ENCODE measurements around the gene SMYD5. TPM values are rescaled to one million over a fixed set of nuclear protein-coding genes. Genes with fewer than 3 reads are reported as not detected.

SMYD5 gene
- total RNA-seq, 1 experiment from 2014 or later: 28.5 TPM

DNA sequence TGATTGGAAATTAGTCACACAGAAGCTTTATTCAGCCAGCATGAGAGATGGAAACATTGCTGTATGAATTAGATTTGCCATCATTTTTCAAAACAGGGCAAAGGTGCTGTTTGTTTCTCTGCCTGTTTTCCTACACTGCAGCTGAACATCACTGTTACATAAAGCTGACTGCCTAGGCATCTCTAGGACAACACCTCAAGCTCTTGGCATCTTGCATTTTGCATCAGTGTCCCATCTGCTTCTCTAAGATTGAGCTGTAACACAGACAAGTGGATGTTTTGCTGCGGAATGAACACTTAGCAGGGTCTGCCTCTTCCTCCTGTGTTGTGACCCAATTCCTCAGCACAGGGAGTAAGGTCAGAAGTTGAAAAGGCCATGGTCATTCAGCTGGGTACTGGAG is 24.9 kb downstream of the SMYD5 start:
- DNase-seq (ENCODE audit: low read depth): no peak

DNA sequence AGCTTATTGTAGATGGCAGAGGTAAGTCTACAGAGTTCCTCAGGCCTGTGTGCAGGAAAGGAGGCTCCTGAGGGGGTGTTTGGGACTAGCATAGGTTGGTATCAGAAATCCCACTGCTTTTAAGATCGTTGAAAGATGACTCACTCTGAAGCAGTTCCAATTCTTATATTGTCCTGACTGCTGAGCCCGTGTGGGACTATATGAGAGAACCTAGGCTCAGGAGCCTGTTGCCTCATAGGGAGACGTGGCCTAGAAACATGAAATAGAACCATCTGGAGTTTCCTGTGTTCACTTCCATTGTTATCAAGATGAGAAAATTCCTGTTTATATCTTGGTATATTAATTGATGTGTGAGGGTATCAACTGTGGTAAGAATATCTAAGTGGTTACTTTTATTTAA is 25.7 kb downstream of the SMYD5 start:
- peak; percentile 18 for DNase-seq (ENCODE audit: low read depth)

DNA sequence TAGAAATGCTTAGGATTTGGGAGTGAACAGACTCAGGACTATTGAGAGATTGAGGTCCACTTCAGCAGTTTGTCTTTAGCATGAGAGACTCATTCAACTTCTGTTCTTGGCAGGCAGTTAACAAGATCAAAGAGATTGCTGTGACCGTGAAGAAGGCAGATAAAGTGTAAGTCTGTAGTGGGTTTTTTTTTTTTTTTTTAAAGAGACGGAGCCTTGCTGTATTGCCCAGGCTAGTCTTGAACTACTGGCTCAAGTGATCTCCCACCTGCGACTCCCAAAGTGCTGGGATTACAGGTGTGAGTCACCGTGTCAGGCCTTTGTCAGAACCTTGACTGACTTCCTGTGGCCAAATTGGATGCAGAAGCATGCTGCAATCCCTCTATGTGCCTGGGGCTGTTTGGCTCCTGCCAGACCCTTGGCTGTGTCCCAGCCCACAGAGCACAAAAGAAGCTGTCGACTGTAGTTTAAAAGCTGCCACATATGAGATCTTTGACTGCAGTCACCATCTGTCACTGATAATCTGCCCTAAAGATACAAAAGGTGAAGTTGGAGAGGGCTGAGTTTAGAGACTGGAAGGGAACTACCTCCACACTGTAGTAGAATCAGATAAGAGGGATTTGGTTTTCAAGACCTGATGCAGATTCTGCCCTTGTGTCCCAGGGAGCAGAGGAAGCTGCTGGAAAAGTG is 30.0 kb downstream of the SMYD5 start:
- DNase-seq (ENCODE audit: low read depth): no peak

DNA sequence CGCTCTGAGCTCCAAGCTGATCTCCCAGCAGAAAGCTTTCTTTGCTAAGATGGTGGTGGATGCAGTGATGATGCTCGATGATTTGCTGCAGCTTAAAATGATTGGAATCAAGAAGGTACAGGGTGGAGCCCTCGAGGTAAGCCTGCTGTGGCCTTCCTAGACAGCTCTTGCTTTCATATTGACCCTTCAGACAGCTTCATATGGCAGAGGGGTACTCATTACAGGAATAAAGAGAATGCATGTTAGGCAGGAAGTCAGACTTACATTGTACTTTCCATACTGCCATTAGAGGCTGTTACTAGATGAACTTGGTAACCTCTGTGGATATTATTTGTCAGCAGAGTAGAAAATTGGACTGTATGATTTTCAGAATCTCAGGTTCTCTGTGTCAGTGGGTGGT is 30.5 kb downstream of the SMYD5 start:
- DNase-seq (ENCODE audit: low read depth): no peak

DNA sequence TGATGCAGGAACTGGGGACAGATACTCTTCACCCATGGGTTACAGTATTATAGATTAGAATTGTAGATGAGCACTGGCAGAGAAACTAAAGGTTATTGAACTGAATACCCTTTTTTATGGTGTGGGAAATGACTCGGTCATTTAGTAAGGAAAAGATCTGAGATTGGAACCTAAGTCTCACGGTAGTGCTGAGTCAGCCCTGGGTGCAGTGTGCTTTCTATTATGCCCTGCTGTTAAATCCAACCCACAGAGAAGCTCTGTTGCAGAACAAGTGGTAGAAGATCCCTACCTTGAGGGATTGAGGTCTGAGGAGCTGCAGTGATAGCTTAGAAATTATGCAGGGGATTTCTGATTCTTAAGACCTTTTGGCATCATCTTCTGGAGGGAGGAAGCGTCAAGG is 32.8 kb downstream of the SMYD5 start:
- DNase-seq (ENCODE audit: low read depth): no peak

DNA sequence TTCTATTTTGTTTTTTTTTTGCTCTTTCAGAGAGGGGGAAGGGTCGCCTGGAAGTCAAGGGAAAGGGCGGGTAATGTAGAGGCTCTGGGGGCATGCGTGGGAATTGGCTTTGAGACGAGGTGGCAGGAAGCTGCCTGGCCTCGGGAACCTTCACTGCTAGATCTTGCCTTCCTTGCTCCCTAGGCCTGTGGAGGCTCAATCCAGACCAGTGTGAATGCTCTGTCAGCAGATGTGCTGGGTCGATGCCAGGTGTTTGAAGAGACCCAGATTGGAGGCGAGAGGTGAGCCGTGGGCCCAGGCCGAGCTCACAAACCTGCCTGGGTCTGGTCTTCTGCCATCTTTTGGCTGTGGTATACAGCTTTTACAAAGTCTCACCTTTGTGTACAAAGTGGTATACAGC is 35.6 kb downstream of the SMYD5 start:
- no peak for DNase-seq (ENCODE audit: low read depth)

DNA sequence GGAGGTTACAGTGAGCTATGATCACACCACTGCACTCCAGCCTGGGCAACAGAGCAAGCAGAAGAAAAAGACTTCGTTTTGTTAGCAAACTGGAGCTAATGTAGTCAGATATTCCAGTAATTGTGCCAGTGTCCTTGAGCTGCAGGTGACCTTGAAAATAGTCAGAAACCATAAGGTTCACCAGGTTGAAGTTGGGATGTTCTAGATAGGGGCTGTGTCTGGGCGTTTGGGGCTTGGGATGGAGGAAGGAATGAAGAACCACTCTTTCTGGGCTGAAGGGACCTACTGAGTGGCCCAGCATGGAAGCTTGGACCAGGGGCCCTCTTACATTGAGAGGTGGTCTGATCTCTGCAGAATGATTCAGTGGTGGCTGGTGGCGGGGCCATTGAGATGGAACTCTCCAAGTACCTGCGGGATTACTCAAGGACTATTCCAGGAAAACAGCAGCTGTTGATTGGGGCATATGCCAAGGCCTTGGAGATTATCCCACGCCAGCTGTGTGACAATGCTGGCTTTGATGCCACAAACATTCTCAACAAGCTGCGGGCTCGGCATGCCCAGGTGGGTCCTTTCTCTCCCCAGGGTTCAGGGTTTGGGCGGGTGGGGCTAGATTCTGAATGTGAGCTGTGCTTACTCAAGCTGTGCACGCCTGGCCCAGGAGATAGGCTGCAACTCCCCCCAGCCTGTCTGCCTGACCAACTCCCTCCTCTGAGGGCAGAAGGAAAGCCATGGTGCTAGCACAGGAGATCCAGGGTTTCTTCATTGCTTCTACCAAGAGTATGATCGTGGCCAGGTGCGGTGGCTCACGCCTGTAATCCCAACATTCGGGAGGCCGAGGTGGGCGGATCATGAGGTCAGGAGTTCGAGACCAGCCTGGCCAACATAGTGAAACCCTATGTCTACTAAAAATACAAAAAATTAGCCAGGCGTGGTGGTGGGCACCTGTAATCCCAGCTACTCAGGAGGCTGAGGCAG is 37.1 kb downstream of the SMYD5 start:
- DNase-seq (ENCODE audit: low read depth): peak; percentile 24

DNA sequence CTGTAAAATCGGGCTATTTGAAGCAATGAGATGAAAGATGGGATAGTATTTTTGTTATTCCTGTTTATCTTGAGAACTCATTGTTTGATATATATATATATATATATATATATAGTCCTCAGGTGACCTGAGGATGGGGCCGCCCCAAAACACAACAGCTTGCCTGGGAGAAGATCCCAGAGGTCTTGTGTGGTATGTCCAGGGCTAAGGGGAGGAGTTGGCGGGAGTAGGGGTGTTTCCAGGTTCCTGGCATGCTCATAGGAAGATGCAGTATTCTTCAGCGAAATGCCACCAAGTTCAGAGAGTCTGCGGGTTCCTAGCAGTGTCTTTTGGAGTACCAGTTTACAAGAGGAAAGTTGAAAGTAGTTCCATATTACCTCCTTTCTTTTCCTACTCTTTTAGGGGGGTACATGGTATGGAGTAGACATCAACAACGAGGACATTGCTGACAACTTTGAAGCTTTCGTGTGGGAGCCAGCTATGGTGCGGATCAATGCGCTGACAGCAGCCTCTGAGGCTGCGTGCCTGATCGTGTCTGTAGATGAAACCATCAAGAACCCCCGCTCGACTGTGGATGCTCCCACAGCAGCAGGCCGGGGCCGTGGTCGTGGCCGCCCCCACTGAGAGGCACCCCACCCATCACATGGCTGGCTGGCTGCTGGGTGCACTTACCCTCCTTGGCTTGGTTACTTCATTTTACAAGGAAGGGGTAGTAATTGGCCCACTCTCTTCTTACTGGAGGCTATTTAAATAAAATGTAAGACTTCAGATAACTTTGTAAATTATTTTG is 38.4 kb downstream of the SMYD5 start:
- no peak for DNase-seq (ENCODE audit: low read depth)

DNA sequence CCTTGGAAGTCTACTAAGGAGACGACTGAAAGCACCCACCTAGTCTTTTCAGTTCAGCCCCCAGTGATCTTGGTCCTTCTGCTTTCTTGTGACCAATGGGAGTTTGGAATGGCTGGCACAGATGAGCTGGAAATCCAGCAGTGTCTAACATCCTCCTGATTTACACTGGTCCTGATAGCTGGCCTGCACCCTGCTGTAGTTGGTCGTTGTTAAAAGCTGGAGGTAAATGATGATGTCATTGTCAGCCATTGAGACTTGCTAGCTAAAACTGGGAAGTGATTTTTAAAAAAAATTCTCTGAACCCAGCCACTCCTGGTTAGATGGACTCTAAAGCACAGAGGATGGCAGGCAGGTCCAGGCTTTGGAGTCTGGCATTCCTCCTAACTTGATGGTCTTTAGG is 39.4 kb downstream of the SMYD5 start:
- DNase-seq (ENCODE audit: low read depth): no peak

DNA sequence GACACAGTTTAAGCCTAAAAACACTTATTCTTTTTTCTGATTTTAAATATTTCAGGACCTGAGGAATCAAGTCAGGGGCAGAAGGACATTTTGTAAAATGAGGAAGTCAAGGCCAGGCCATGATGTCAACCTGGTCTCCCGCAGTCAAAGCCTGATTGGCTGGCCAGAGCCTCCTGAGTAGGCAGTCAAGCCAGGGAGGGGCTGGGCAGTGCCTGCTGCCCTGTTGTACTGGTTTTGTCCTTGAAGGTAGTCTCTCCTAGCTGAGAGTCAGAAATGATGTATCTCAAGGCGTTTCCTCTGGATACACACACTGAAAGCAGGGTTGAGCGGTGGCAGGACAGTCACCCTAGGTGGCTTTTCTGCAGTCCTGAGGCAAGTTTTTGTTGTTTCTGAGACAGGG is 39.9 kb downstream of the SMYD5 start:
- DNase-seq (ENCODE audit: low read depth): no peak

DNA sequence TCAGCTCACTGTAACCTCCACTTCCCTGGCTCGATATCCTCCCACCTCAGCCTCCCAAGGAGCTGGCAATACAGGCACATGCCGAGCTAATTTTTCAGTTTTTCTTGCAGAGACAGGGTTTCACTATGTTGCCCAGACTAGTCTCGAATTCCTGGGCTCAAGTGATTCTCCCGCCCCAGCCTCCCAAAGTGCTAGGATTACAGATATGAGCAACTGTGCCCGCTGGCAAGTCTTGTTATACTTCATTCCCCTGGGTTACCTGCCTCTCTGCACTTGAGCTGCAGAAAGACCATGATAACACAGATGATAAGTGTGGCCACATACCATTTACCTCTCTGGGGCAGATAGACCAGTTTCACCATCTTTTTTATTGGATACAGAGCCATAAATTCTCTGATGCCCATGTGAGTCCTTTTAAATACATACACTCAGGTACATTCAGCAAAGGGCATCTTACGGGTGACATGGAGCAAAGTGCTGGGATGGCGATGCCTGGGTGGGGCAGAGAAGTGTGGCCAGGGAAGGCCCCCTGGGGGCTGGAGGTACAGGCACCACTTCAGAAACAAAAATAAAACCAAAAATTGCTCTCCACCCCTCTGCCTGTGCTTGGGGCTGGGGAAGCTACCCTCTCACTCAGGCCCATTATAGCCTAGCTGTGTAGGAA is 40.4 kb downstream of the SMYD5 start:
- DNase-seq (ENCODE audit: low read depth): no peak

DNA sequence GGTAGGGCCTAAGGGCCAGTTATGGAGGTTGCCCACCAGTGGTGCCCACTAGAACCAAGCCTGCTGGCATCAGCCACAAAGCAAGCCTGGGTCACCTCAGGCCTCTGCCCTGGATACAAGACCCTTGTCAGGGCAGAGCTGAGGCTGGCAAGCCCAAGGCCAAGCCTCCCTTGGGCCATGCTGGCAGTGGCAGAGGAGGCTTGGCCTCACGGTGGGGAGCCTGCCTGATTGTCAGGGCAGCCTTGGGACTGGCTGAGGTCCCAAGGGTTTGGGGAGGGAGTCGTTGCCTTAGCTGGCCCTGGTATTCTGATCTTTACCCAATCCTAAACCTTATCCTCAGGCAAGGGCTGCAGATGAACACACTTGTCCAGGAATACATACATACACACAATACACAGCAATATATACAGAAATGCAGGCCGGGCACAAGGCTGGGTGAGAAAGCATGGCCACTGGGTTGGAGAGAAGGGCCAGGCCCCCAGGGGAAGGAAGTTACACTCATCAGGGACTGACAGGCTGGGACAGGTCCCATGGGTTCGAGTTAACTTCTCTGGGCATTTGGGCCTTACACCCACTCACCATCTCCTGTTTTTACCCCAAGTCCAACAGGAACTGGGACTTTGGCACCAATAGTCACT is 41.1 kb downstream of the SMYD5 start:
- no peak for DNase-seq (ENCODE audit: low read depth)

DNA sequence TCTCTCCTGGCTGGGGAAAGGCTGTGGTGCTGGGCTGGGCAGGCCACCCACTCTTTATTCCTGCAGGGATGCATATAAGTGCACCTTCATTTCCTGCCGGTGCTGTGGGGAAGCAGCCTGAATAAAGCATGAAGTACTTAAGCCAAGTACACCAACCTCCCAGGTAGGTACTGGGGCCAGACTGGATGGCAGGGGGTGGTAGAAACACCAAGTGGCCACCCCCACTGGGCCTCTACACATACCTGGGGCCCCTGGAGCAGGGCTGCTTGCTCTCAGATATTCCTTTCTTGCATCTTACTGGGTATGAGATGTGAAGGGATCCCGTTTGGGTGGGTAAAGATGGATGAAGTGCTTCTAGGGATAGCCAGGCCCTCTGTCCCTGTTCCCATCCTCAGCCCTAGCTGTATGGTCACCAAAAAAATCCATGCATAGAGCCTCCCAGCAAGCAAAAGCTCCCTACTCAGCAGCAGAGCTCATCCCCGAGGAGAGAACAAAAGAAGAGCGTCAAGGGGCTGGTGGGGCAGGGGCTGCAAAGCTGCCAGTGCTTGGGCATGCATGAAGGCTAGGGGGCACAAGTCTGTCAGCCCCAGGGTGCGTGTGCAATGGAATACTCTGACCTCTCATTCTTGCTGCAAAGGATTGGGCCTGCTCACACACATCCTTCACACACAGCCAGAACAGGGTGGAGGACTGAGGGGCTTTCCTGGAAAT is 42.0 kb downstream of the SMYD5 start:
- DNase-seq (ENCODE audit: low read depth): no peak

DNA sequence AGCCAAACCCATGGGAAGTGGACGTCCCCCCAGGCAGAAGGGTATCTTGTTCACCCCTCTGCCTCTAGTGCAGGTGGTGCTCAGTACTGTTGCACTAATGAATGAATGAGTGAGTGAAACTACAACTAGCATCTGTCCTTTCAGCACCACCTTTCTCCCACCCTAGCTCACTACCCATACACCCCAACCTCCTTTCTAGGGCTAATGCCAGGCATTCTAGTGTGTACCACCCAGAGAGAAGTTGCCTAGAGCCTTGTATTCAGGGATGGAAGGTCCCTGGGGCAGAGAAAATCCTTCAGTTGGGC is 42.5 kb downstream of the SMYD5 start:
- no peak for DNase-seq (ENCODE audit: low read depth)

DNA sequence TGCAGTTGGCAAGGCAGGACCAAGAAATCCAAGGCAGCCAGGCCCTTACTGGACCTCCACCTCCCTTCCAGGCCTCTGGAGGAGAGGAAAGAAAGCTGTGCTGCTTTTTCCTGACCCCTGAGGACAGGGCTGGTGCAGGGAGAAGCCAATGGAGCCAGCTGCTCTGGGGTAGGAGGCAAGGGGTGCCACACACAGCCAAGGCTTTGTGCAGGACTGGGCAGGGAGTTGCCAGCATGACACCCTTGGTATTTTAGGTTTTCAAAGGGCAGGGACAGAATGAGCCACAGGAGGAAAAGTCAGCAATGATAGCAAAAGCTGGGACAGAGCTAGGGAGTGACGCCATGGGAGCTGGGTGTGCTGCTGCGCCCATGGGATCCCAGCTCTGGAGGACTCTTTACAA is 43.0 kb downstream of the SMYD5 start:
- DNase-seq (ENCODE audit: low read depth): no peak

DNA sequence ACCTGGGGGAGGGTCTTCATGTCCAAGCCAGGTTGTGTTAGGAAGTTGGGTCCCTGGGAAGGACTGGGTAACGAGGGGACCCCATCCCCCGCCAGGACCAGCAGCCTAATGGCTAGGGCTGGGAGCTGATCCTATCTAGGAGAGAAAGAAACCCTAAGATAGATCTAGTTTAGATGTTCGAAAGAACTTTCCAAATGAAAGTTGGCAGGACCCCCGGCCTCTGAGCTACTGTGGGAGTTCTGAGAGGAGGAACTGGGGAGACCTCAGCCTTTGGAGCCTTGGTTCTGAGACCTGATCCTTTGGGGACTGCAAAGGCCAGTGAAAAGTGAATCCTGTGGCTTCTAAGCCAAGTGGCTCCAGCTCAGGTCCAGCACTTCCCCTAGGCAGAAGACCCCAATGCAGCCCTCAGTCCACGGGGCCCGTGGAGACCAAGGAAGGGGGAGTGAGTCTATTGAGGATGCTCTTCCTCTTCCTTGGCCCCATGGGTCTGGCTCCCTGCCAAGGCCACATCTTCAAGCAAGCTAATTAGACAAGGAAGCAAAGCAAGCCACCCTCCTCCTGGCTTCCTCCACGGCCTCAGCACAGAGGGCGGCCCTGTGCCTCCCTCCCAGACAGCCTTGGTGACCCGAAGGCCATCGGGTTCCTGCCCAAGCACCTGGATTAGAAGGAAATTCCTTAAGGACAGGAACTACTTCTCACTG is 43.5 kb downstream of the SMYD5 start:
- no peak for DNase-seq (ENCODE audit: low read depth)

DNA sequence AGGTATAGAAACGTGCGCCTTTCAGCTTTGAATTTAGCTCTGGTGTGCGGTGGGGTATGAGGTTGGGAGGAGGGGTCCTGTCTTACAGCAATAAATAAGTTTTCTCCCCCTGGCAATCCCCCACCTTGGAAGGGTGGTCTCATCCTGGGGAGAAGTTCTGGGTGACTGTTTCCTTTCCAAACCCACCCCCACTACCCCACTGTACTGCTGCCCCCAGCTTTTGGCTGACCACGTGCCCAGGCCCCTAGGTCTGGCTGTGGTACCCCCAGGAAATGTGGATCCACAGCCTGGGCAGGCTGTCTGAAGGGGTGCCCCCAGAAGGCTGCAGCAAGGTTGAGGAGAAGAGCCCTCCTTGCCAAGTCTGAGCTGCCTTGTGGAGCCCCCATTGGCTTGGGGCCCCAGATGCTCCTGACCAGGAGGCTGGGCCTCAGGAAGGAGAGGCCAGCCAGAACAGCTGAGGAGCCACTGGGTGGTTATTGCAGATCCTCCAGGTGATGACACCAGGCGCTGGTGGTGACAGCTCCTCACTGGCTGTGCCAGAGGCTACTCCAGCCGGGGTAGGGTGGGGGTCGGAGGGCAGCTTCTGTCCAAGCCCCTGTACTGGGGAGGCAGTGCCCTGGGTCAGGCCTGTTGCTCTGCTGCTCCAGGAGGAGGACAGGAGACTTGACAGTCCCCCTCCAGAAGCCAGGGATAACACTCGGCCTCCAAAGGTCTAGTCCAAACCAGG is 44.3 kb downstream of the SMYD5 start:
- no peak for DNase-seq (ENCODE audit: low read depth)

DNA sequence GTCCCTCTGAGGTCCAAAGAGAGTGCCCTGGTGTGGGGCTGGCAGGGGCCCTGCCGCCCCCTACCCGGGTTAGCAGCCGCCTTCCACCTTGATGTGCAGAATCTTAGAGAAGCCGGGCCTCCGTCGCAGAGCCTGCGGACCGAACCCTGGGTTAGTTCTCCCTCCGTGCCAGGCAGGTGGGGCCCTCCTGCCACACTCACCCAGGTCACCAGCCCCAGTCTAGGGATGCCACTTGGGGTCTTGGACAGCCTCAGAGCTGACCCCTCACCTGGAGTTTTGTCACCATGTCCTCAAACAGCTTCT is 44.8 kb downstream of the SMYD5 start:
- DNase-seq (ENCODE audit: low read depth): no peak

DNA sequence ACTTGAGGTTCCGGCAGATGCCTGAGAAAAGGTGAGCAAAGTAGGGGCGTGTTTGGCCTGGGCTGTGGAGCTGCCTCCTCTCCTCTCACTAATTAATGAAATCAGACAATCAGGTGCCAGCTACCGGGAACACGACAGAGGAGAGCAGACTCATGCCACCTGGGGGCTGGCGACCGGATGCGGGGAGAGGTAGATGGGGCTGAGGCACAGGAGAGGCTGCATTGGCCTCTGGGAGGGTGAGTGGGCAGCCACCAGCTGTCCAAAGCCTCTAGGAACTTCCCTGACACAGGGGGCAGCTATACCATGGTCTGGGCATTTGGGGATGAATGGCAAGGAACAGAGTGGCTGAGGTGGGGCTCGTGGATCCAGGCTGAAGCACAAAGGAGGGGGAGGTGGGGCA is 45.2 kb downstream of the SMYD5 start:
- DNase-seq (ENCODE audit: low read depth): no peak
